HepG2 (cell line): Measurements from ENCODE around the gene SRP72. TPM values are rescaled to one million over a fixed set of nuclear protein-coding genes. Genes with fewer than 3 reads are reported as not detected.

ENCODE experiments used
- BHLHE40 ChIP-seq: IDR thresholded peaks from 2 replicates; pipeline ENCODE4 v1.6.1; 2011; ENCODE audit warnings: low read length, improper control_type of control experiment
- CSRNP1 ChIP-seq: sonication (generic); formaldehyde crosslinking; IDR thresholded peaks from 2 replicates; pipeline ENCODE4 v1.8.1; 2023; ENCODE audit warnings: mild to moderate bottlenecking, missing genetic modification reagents
- EHMT2 ChIP-seq: fragments of 200-600 bp; sonication (generic); IDR thresholded peaks from 2 replicates; pipeline ENCODE4 v1.7.0; 2017; ENCODE audit warnings: antibody characterized with exemption, low read depth, low read length, borderline replicate concordance
- PATZ1 ChIP-seq: sonication (generic); formaldehyde crosslinking; IDR thresholded peaks from 2 replicates; pipeline ENCODE4 v1.4.0; 2020; ENCODE audit warnings: missing genetic modification reagents
- PHF21A ChIP-seq: sonication (generic); formaldehyde crosslinking; IDR thresholded peaks from 2 replicates; pipeline ENCODE4 v1.5.0; 2020; ENCODE audit warnings: mild to moderate bottlenecking, missing genetic modification reagents
- RFX1 ChIP-seq: fragments of 450-650 bp; IDR thresholded peaks from 2 replicates; pipeline ENCODE4 v1.6.1; 2017
- SRF ChIP-seq: IDR thresholded peaks from 2 replicates; pipeline ENCODE4 v1.6.1; 2011; ENCODE audit warnings: mild to moderate bottlenecking, low read depth, low read length, moderate library complexity
- TFDP2 ChIP-seq: sonication (generic); formaldehyde crosslinking; IDR thresholded peaks from 2 replicates; pipeline ENCODE4 v1.4.0; 2020; ENCODE audit warnings: missing genetic modification reagents
- ZNF17 ChIP-seq: sonication (generic); formaldehyde crosslinking; IDR thresholded peaks from 2 replicates; pipeline ENCODE4 v1.5.0; 2020; ENCODE audit warnings: mild to moderate bottlenecking, missing genetic modification reagents
- ZNF564 ChIP-seq: sonication (generic); formaldehyde crosslinking; IDR thresholded peaks from 2 replicates; pipeline ENCODE4 v1.8.1; 2023; ENCODE audit warnings: mild to moderate bottlenecking, missing genetic modification reagents
- polyA plus RNA-seq, 8 experiments: library from polyadenylated mRNA; depleted of rRNA in 3 of 8; stranded (reverse) in 7 of 8; unstranded in 1 of 8; fragments of >200 nt; fragmentation: Illumina TruSeq in 4 of 8; extraction: Trizol in 4 of 8; gene quantifications; 2 replicates each; pipeline versions ENCODE4 v1.2.1 to v1.2.3, GENCODE V29; 2011 to 2016; ENCODE audit warnings: low read depth in 4 of 8, missing spikeins in 1 of 8, mixed read lengths in 1 of 8; ENCODE audit not compliant: insufficient read depth in 1 of 8
- total RNA-seq, 5 experiments: library from RNA; depleted of rRNA; stranded (reverse); fragments of >200 nt; fragmentation: Illumina TruSeq; extraction: Trizol; gene quantifications; 2 replicates each; pipeline ENCODE4 v1.2.3, GENCODE V29; 2016; ENCODE audit warnings: low read depth in 1 of 5
- TF ChIP-seq, protein P1 (sequence below): sonication (generic); formaldehyde crosslinking; IDR thresholded peaks from 2 replicates; pipeline ENCODE4 v1.5.1; 2020; ENCODE audit warnings: mild to moderate bottlenecking, missing genetic modification reagents
- TF ChIP-seq, protein P2 (sequence below): sonication (generic); formaldehyde crosslinking; IDR thresholded peaks from 2 replicates; pipeline ENCODE4 v1.4.0; 2020; ENCODE audit warnings: missing genetic modification reagents, borderline replicate concordance

SRP72 gene
- total and polyA plus RNA-seq, 2 of the 13 experiments (the other 11 are each of a cell fraction or from before 2014, with no cell fraction given) = 64.9 to 75.6 TPM

DNA sequence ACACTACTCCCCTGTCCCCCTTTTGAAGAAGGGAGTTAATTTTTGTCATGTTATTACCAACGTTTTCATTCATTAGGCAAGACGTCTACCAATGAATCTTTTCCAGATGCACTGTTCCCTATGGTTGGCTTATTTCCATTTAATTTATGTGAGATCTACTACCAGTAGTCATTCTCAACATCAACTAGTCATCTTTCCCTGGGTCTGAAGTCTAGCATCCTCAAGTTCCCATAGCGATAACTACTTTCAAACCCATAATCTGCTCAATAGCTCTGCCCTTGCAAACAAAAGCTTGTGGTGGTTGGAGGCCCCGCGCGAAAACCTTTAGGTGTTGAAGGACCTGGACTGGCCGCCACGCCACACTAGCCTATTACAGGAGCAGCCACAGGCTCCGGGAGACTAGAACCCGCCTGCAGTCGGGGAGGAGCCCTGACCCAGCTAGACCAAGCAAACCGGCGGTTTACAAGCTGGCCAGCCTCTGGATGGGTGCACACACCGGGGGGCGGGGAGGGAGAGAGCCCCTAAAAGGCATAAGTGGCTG, 32.7 kb upstream of the SRP72 start (continued):
- TF ChIP-seq PHF21A (CRISPR knock-in tag) = peak; percentile 13; the same call in 1 of the 2 replicates
- TF ChIP-seq, protein P1, sequence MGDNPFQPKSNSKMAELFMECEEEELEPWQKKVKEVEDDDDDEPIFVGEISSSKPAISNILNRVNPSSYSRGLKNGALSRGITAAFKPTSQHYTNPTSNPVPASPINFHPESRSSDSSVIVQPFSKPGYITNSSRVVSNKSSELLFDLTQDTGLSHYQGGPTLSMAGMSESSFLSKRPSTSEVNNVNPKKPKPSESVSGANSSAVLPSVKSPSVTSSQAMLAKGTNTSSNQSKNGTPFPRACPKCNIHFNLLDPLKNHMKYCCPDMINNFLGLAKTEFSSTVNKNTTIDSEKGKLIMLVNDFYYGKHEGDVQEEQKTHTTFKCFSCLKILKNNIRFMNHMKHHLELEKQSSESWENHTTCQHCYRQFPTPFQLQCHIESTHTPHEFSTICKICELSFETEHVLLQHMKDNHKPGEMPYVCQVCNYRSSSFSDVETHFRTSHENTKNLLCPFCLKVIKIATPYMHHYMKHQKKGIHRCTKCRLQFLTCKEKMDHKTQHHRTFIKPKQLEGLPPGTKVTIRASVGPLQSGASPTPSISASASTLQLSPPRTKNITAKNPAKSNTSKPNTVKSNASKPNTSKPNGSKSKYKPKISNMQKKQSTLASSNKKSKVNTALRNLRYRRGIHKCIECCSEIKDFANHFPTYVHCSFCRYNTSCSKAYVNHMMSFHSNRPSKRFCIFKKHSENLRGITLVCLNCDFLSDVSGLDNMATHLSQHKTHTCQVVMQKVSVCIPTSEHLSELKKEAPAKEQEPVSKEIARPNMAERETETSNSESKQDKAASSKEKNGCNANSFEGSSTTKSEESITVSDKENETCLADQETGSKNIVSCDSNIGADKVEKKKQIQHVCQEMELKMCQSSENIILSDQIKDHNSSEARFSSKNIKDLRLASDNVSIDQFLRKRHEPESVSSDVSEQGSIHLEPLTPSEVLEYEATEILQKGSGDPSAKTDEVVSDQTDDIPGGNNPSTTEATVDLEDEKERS (CRISPR knock-in tag) = no peak
- TF ChIP-seq ZNF17 = 0 out of 2 replicates have a peak, but pooled peaks have one; percentile 19
- peak; percentile 41; the same call in 1 of the 2 replicates for TF ChIP-seq TFDP2 (CRISPR knock-in tag)
- peak; percentile 18; the same call in 1 of the 2 replicates for TF ChIP-seq RFX1
- no peak for TF ChIP-seq BHLHE40
- TF ChIP-seq CSRNP1 (CRISPR knock-in tag) = peak; percentile 21; the same call in 1 of the 2 replicates
- peak; percentile 65 for TF ChIP-seq PATZ1 (CRISPR knock-in tag)
- TF ChIP-seq EHMT2 = no peak
- TF ChIP-seq, protein P2, sequence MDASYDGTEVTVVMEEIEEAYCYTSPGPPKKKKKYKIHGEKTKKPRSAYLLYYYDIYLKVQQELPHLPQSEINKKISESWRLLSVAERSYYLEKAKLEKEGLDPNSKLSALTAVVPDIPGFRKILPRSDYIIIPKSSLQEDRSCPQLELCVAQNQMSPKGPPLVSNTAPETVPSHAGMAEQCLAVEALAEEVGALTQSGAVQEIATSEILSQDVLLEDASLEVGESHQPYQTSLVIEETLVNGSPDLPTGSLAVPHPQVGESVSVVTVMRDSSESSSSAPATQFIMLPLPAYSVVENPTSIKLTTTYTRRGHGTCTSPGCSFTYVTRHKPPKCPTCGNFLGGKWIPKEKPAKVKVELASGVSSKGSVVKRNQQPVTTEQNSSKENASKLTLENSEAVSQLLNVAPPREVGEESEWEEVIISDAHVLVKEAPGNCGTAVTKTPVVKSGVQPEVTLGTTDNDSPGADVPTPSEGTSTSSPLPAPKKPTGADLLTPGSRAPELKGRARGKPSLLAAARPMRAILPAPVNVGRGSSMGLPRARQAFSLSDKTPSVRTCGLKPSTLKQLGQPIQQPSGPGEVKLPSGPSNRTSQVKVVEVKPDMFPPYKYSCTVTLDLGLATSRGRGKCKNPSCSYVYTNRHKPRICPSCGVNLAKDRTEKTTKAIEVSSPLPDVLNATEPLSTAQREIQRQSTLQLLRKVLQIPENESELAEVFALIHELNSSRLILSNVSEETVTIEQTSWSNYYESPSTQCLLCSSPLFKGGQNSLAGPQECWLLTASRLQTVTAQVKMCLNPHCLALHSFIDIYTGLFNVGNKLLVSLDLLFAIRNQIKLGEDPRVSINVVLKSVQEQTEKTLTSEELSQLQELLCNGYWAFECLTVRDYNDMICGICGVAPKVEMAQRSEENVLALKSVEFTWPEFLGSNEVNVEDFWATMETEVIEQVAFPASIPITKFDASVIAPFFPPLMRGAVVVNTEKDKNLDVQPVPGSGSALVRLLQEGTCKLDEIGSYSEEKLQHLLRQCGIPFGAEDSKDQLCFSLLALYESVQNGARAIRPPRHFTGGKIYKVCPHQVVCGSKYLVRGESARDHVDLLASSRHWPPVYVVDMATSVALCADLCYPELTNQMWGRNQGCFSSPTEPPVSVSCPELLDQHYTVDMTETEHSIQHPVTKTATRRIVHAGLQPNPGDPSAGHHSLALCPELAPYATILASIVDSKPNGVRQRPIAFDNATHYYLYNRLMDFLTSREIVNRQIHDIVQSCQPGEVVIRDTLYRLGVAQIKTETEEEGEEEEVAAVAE (CRISPR knock-in tag) = no peak; the same call in 1 of the 2 replicates
- TF ChIP-seq ZNF564 (CRISPR knock-in tag) = peak; percentile 13; the same call in 1 of the 2 replicates
- peak; percentile 69; the same call in 1 of the 2 replicates for TF ChIP-seq SRF
